Kidney epithelial cell (primary cell): ENCODE data around the gene CEACAM19. TPM values are rescaled to one million over a fixed set of nuclear protein-coding genes. Genes with fewer than 3 reads are reported as not detected.

Source experiments
- DNase-seq: peaks from one replicate; pipeline ENCODE4 v3.0.0-alpha.2; 2010; ENCODE audit warnings: low read depth
- H3K27me3 ChIP-seq: 2 replicates; pipeline ENCODE4 v1.6.0; 2011; ENCODE audit warnings: low read length; ENCODE audit not compliant: control insufficient read depth, insufficient read depth
- H3K36me3 ChIP-seq: 2 replicates; pipeline ENCODE4 v1.5.1; 2011; ENCODE audit warnings: low read length; ENCODE audit not compliant: control insufficient read depth, insufficient read depth
- H3K4me3 ChIP-seq: 2 replicates; pipeline ENCODE4 v1.5.1; 2011; ENCODE audit warnings: low read depth, mild to moderate bottlenecking, control low read depth, low read length
- total RNA-seq: library from RNA; depleted of rRNA; stranded (reverse); fragments of >200 nt; gene quantifications from 2 replicates; pipeline ENCODE4 v1.2.3, GENCODE V29; 2015
- TF ChIP-seq, protein P1 (sequence below): IDR thresholded peaks from 2 replicates; pipeline ENCODE4 v1.5.1; 2011; ENCODE audit warnings: mild to moderate bottlenecking, moderate library complexity, low read length, control low read depth, inconsistent platforms; ENCODE audit not compliant: insufficient read depth, poor library complexity, severe bottlenecking

Gene CEACAM19
- total RNA-seq, 1 donor from 2014 or later, result 6.4 TPM

DNA sequence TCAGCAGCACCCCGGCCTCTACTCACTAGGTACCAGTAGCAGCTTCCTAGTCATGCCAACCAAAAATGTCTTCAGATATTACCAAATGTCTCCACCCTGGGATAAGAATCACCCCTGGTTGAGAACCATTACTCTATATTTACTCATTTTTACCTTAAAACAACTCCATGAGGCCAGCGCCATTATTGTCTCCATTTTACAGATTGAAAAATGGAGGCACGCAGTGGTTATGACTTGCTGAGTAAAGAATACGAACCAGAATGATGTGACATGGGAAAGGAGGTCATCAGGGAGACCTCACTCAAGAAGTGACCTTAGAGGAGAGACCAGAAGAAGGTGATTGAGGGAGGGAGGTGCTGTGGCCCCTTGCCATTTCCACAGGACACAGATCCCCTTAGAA, 2.2 kb downstream of the CEACAM19 start:
- no peak for DNase-seq
- Histone ChIP-seq H3K4me3 (no peak overlapping the region), H3K27me3 (no peaks in the 10 kb centered on the region), H3K36me3 (no peaks in the 10 kb centered on the region)
- TF ChIP-seq, protein P1, sequence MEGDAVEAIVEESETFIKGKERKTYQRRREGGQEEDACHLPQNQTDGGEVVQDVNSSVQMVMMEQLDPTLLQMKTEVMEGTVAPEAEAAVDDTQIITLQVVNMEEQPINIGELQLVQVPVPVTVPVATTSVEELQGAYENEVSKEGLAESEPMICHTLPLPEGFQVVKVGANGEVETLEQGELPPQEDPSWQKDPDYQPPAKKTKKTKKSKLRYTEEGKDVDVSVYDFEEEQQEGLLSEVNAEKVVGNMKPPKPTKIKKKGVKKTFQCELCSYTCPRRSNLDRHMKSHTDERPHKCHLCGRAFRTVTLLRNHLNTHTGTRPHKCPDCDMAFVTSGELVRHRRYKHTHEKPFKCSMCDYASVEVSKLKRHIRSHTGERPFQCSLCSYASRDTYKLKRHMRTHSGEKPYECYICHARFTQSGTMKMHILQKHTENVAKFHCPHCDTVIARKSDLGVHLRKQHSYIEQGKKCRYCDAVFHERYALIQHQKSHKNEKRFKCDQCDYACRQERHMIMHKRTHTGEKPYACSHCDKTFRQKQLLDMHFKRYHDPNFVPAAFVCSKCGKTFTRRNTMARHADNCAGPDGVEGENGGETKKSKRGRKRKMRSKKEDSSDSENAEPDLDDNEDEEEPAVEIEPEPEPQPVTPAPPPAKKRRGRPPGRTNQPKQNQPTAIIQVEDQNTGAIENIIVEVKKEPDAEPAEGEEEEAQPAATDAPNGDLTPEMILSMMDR, result no peak

DNA sequence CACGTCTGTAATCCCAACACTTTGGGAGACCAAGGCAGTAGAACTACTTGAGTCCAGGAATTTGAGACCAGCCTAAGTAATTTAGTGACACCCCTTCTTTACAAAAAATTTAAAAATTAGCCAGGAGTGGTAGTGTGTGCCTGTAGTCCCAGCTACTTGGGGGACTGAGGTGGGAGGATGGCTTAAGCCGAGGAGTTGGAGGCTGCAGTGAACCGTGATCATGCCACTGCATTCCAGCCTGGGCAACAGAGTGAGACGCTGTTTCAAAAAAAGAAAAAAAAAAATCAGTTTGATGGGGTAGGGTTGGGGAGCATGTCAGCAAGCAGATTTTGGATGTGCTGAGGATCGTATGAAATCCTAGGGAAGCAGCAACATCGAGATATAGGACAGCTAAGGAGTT, 4.2 kb downstream of the CEACAM19 start:
- Histone ChIP-seq H3K4me3 (no peak overlapping the region), H3K27me3 (no peaks in the 10 kb centered on the region), H3K36me3 (no peaks in the 10 kb centered on the region)
- no peak for DNase-seq
- TF ChIP-seq, protein P1, result no peak

DNA sequence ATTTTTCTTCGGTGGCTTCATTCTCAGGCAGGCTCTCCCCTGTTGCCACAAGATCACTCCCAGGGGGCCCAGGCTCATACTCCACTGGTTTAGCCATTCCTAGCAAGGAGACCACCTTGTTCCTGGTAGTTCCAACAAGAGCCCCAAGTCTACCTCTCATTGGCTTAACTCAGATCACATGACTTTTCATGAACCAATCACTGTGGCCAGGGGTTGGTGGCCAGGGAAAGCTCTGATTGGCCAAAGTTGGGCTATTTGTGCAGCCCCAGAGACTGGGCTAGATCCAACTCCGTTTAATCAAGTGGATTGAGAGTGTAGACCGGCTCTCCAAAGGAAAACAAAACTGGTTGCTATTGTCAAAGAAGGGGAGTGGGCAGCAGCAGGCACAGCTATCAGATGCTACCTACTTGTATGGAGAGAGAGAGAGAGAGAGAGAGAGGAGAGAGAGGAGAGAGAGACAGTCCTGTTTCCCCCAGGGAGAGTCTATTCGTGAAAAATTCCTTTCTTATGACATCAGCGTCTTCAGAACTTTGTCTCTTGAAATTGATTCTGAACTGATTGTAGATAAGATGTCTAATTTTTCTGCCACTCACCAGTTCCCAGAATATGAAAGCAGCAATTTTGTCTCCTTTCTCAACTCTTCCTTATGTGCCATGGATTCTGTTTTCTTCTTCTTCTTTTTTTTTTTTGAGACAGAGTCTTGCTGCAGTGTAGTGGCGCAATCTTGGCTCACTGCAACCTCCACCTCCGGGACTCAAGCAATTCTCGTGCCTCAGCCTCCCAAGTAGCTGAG, 5.9 kb downstream of the CEACAM19 start:
- Histone ChIP-seq H3K36me3 (no peaks in the 10 kb centered on the region), H3K4me3 (no peak overlapping the region), H3K27me3 (no peaks in the 10 kb centered on the region)
- TF ChIP-seq, protein P1, result no peak
- DNase-seq, result no peak

DNA sequence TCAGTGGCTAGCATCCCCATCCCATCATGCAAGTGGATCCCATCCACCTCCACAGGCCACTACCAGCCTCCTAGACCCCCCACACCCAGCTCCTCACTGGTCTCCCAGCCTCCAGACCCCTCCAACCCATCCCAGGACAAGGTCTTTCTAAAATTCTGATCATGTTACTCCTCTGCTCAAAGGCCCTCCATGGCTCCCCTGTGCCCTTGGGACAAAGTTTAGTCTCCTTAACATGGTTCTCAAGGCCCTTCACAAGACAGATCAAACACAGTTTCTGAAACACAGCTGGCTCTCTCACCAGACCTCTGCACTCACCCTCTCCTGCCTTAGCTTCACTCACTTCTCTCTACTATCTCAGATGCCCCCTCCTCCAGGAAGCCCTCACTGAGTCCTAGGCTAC, 9.3 kb downstream of the CEACAM19 start:
- no peak overlapping the region for H3K4me3 ChIP-seq
- no peaks in the 10 kb centered on the region for H3K36me3 ChIP-seq
- DNase-seq, result no peak
- TF ChIP-seq, protein P1, result no peak
- no peaks in the 10 kb centered on the region for H3K27me3 ChIP-seq

DNA sequence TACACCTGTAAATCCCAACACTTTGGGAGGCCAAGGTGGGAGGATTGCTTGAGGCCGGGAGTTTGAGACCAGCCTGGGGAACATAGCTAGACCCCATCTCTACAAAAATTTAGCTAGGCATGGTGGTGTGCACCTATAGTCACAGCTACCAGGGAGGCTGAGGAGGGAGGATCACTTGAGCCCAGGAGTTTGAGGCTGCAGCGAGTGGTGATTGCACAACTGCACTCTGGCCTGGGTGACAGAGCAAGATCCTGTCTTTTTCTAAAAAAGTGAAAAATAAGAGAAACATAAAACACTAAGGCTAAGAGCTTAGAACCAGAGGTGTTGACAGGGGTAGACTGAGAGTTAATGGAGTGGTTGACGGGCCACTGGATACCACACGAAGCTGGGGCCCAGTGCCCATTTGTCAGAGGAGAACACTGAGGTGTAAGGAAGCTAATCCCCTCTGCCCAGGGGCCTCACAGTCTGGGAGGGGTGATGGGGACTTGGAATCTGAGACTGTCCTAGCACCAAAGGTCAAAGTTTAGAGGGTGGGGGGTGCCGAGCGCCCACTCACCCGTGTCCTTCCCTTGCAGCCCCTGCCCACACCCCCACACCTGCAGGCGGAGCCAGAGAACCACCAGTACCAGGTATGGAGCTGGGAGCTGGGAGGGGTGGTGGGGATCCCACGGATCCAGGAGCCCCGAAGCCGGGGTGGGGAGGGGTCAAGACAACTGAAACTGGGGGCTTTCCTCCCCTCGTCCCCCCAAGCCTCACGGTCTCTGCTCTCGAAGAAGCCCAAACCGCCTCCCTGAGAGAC, 10.9 kb downstream of the CEACAM19 start:
- Histone ChIP-seq H3K36me3 (no peaks in the 10 kb centered on the region), H3K27me3 (no peaks in the 10 kb centered on the region), H3K4me3 (no peak overlapping the region)
- TF ChIP-seq, protein P1, result no peak
- DNase-seq, result no peak
